ENCODE measurements around the gene ZNF316. TPM values are rescaled to one million over a fixed set of nuclear protein-coding genes. Genes with fewer than 3 reads are reported as not detected.
A peak's percentile ranks its signal among the peaks of the same experiment; 100 is the strongest.

Gene ZNF316
- total RNA-seq, 6 experiments from 2014 or later = 9.5 to 25.1 (median 15.2) TPM

DNA sequence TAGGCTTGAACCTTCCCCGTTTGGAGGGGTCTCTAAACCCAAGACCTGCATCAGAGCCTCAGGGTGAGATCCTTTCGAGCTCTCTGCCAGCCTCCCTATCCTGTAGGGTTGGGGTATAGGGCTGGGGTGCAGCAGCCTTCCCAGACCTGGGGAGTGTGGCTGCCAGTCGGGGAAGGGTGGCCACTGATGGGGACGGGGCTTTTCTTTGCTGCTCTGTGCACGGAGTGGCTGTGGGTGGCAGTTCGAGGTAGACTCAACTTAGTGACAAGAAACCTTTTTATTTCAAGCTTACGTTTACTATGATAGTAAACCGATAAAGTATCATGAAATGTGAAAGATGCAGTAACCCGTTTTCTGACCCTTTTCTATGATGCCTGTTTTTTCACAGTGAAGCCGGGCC, 13.0 kb downstream of the ZNF316 start:
- no peak for ATAC-seq
- intact Hi-C loops (cut with DNase I) = no loop called here
- H3K4me1 ChIP-seq = no peaks in the 10 kb centered on the region
- H3K9me3 ChIP-seq = no peaks in the 10 kb centered on the region
- DNase-seq = peak in 1 of 3 donors; percentile 13
- no peaks in the 10 kb centered on the region for H3K27me3 ChIP-seq
- H3K36me3 ChIP-seq = peaks cover 0 to 28% (median 8%) of the 10 kb centered on the region in 4 donors
- TF ChIP-seq POLR2A (IDR thresholded peaks at IDR 0.05) = no peak
- TF ChIP-seq, protein P1, sequence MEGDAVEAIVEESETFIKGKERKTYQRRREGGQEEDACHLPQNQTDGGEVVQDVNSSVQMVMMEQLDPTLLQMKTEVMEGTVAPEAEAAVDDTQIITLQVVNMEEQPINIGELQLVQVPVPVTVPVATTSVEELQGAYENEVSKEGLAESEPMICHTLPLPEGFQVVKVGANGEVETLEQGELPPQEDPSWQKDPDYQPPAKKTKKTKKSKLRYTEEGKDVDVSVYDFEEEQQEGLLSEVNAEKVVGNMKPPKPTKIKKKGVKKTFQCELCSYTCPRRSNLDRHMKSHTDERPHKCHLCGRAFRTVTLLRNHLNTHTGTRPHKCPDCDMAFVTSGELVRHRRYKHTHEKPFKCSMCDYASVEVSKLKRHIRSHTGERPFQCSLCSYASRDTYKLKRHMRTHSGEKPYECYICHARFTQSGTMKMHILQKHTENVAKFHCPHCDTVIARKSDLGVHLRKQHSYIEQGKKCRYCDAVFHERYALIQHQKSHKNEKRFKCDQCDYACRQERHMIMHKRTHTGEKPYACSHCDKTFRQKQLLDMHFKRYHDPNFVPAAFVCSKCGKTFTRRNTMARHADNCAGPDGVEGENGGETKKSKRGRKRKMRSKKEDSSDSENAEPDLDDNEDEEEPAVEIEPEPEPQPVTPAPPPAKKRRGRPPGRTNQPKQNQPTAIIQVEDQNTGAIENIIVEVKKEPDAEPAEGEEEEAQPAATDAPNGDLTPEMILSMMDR (IDR thresholded peaks at IDR 0.05) = no peak
- H3K27ac ChIP-seq = no peak overlapping the region
- no peak overlapping the region for H3K4me3 ChIP-seq
- 98% methylated on average over 9 of the region's 10 CpGs for WGBS (ENCODE audit: insufficient coverage, low coverage, low lambda C conversion rate, missing lambda C conversion rate)

DNA sequence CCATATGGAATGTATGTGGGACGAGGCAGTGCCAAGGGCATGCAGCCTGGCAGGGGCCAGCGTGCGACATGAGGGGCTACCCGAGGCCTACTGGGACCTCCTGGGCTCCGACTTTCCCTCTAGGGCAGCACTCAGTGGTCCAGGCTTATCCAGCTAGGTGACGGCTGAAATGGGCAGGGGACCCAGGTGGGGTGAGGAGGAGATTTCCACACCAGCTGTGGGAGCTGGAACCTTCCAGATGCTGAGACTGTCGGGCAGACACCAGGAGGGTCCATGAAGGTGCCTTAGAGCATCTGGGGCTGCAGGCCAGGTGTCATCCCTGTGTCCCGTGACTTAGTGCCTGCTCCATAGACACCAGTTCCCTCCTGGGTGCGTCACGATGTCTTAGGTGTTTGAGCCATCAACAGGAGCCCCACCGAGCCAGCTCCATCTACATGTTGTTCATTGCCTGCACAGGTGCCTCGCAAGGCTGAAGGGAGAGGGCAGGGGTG, 13.4 kb downstream of the ZNF316 start:
- TF ChIP-seq, protein P1 (IDR thresholded peaks at IDR 0.05) = no peak
- no peak for TF ChIP-seq POLR2A (IDR thresholded peaks at IDR 0.05)
- no peaks in the 10 kb centered on the region for H3K4me1 ChIP-seq

DNA sequence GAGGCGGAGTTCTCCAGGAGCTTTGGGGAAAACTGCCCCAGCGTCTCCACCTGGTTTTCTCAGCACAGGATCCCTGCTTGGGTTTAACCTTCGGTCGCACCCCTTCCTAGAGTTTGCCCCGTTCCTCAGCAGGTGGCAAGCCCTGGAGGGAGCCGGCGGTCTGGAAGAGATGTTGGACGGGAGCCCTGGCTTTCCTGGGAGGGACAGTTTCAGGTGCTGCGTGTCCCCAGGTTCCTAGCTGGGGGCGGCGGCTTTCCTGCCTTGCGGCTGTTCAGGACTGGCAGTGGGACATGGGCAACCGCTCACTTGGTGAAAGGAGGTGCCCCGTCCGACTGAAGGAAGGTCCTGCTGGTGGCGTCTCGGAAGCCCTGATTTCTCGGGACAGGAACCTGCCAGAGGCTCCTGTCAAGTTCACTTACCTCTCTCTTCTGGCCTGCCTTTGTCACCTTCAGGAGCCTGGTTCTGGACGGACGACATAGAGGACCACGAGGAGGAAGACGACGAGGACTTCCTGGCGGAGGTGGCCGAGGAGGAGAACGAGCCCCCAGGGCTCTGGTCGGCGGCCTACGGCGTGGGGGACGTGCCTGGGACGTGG, 14.8 kb downstream of the ZNF316 start:
- Histone ChIP-seq H3K36me3 (peaks cover 0 to 22% (median 8%) of the 10 kb centered on the region in 4 donors), H3K4me3 (no peak overlapping the region), H3K27me3 (no peaks in the 10 kb centered on the region), H3K9me3 (no peaks in the 10 kb centered on the region), H3K4me1 (no peaks in the 10 kb centered on the region), H3K27ac (no peak overlapping the region)
- 97% methylated on average over 6 of the region's 32 CpGs for WGBS (ENCODE audit: insufficient coverage, low coverage, low lambda C conversion rate, missing lambda C conversion rate)
- ATAC-seq (no peak), DNase-seq (no peak)
- intact Hi-C loops (cut with DNase I) = no loop called here
- TF ChIP-seq, protein P1 (IDR thresholded peaks at IDR 0.05) = no peak
- TF ChIP-seq POLR2A (IDR thresholded peaks at IDR 0.05) = no peak

More for the DNA sequence above, 13.4 kb downstream of the ZNF316 start:
- intact Hi-C loops (cut with DNase I) = no loop called here
- ATAC-seq = no peak
- no peak overlapping the region for H3K27ac ChIP-seq
- H3K4me3 ChIP-seq = no peak overlapping the region
- peaks cover 0 to 27% (median 8%) of the 10 kb centered on the region in 4 donors for H3K36me3 ChIP-seq
- 100% methylated on average over 3 of the region's 12 CpGs for WGBS (ENCODE audit: insufficient coverage, low coverage, low lambda C conversion rate, missing lambda C conversion rate)
- no peaks in the 10 kb centered on the region for H3K27me3 ChIP-seq
- H3K9me3 ChIP-seq = no peaks in the 10 kb centered on the region
- DNase-seq = peak in 1 of 3 donors; percentile 34

DNA sequence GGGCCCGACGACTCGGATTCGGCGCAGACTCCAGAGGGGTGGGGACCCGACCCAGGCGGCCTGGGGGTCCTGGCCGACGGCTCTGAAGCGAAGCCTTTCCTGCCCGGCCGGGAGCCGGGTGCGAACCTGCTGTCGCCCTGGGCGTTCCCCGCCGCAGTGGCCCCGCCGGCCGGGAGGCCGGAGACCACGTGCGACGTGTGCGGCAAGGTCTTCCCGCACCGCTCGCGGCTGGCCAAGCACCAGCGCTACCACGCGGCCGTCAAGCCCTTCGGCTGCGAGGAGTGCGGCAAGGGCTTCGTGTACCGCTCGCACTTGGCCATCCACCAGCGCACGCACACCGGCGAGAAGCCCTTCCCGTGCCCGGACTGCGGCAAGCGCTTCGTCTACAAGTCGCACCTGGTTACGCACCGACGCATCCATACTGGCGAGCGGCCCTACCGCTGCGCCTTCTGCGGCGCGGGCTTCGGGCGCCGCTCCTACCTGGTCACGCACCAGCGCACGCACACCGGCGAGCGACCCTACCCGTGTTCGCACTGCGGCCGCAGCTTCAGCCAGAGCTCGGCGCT, 15.4 kb downstream of the ZNF316 start:
- intact Hi-C loops (cut with DNase I) = no loop called here
- Histone ChIP-seq H3K27me3 (no peaks in the 10 kb centered on the region), H3K9me3 (no peaks in the 10 kb centered on the region), H3K4me1 (no peaks in the 10 kb centered on the region), H3K36me3 (peaks cover 0 to 21% (median 8%) of the 10 kb centered on the region in 4 donors), H3K4me3 (no peak overlapping the region), H3K27ac (no peak overlapping the region)
- WGBS (ENCODE audit: insufficient coverage, low coverage, low lambda C conversion rate, missing lambda C conversion rate) = 97% methylated on average over 22 of the region's 75 CpGs
- TF ChIP-seq, protein P1 (IDR thresholded peaks at IDR 0.05) = no peak
- TF ChIP-seq POLR2A (IDR thresholded peaks at IDR 0.05) = no peak
- DNase-seq (no peak), ATAC-seq (no peak)
